T47D (cell line): ENCODE data around the gene LRRK1.
A peak's percentile ranks its signal among the peaks of the same experiment; 100 is the strongest.

ENCODE experiments used
- DNase-seq, 2 experiments: peaks; one replicate each; pipeline versions ENCODE4 v3.0.0 to v3.0.0-alpha.2; 2011 to 2012; ENCODE audit warnings: low read depth in 1 of 2, low spot score in 1 of 2
- JUND ChIP-seq: IDR thresholded peaks from 2 replicates; pipeline ENCODE4 v1.6.1; 2012; ENCODE audit warnings: low read depth
- in situ Hi-C: cut with HindIII; loops from 2 replicates; pipeline ENCODE4 v1.10.0; 2016; ENCODE audit warnings: low sequenced_read_pairs, low pct_unique_long_range_greater_than_20kb

Gene LRRK1

GRCh38 chr15:100918690-100919480 lies at the start of gene LRRK1:
Gene LRRK1 (plus strand): TSS chr15:100919357. CDS start chr15:100924633, 5,276 bp downstream.
- in situ Hi-C loops, result no loop called here
- DNase-seq, result peak in 1 of 2 experiments; percentile 55
- TF ChIP-seq JUND, result no peak

- no peak for TF ChIP-seq JUND
- peak; percentile 69 to 89 for DNase-seq
- in situ Hi-C loops, result no loop called here
Measured at GRCh38 chr15:100873029-100873677, 46.0 kb upstream of the LRRK1 start.

GRCh38 chr15:100875495-100875894 lies 43.7 kb upstream of the LRRK1 start:
- TF ChIP-seq JUND, result no peak
- in situ Hi-C loops, result no loop called here
- DNase-seq, result no peak

GRCh38 chr15:100875976-100876375 lies 43.2 kb upstream of the LRRK1 start:
- DNase-seq, result no peak
- in situ Hi-C loops, result no loop called here
- no peak for TF ChIP-seq JUND

- DNase-seq, result peak in 1 of 2 experiments; percentile 35
- in situ Hi-C loops, result no loop called here
- TF ChIP-seq JUND, result no peak
Measured at GRCh38 chr15:100877551-100877950, 41.6 kb upstream of the LRRK1 start.

- in situ Hi-C loops, result no loop called here
- TF ChIP-seq JUND, result no peak
Measured at GRCh38 chr15:100878130-100878529, 41.0 kb upstream of the LRRK1 start.

GRCh38 chr15:100878648-100879047 lies 40.5 kb upstream of the LRRK1 start:
- in situ Hi-C loops, result no loop called here
- no peak for TF ChIP-seq JUND
- DNase-seq, result no peak

More at GRCh38 chr15:100878130-100878529, 41.0 kb upstream of the LRRK1 start:
- no peak for DNase-seq

GRCh38 chr15:100879061-100879463 lies 40.1 kb upstream of the LRRK1 start:
- peak; percentile 36 to 58 for DNase-seq
- in situ Hi-C loops, result no loop called here
- TF ChIP-seq JUND, result no peak

GRCh38 chr15:100879464-100880138 lies 39.6 kb upstream of the LRRK1 start, which contains the start of gene ALDH1A3:
Gene ALDH1A3 (plus strand): TSS chr15:100879831. CDS start chr15:100879908, 77 bp downstream.
- peak; percentile 84 to 91 for DNase-seq
- TF ChIP-seq JUND, result no peak
- in situ Hi-C loops, result no loop called here

- DNase-seq, result no peak
- in situ Hi-C loops, result no loop called here
- TF ChIP-seq JUND, result no peak
Measured at GRCh38 chr15:100880139-100880896, 38.8 kb upstream of the LRRK1 start.

GRCh38 chr15:100880897-100881242 lies 38.3 kb upstream of the LRRK1 start:
- DNase-seq, result no peak
- in situ Hi-C loops, result no loop called here
- no peak for TF ChIP-seq JUND

- DNase-seq, result no peak
- TF ChIP-seq JUND, result no peak
- in situ Hi-C loops, result no loop called here
Measured at GRCh38 chr15:100881573-100882336, 37.4 kb upstream of the LRRK1 start.
